Measurements from ENCODE around the gene SRXN1.

GRCh38 chr20:689348-689747 lies 36.3 kb upstream of the SRXN1 start:
- TF ChIP-seq POLR2AphosphoS5 (IDR thresholded peaks at IDR 0.05; ENCODE audit: low read depth, low read length) (no peak), REST (IDR thresholded peaks at IDR 0.05; ENCODE audit: insufficient read depth in 1 of 2, low read depth in 2 of 2, low read length in 2 of 2) (no peak), TAF1 (IDR thresholded peaks at IDR 0.05; ENCODE audit: borderline replicate concordance, insufficient read depth, low read length) (no peak), SIN3A (IDR thresholded peaks at IDR 0.05; ENCODE audit: borderline replicate concordance, insufficient read depth, low read length) (no peak)
